Liver (tissue), 9 donors: Measurements from ENCODE around the gene MRPS16. TPM values are rescaled to one million over a fixed set of nuclear protein-coding genes. Genes with fewer than 3 reads are reported as not detected.

Experiments
- DNase-seq: peaks from one replicate; pipeline ENCODE4 v3.0.0-alpha.2; 2017; ENCODE audit warnings: low spot score
- H3K27ac ChIP-seq, 2 donors: one replicate each; pipeline ENCODE4 v1.7.0; 2013; ENCODE audit warnings: inconsistent platforms in 2 of 2, low read length in 2 of 2, control low read depth in 1 of 2, low read depth in 1 of 2, mild to moderate bottlenecking in 1 of 2
- H3K27me3 ChIP-seq, 4 donors: one replicate each; pipeline versions ENCODE4 v1.6.1 to v1.7.0; 2013; ENCODE audit warnings: low read length in 3 of 4, inconsistent platforms in 1 of 4, mild to moderate bottlenecking in 1 of 4, moderate library complexity in 1 of 4; ENCODE audit not compliant: control insufficient read depth in 4 of 4, insufficient read depth in 4 of 4
- H3K36me3 ChIP-seq, 4 donors: one replicate each; pipeline versions ENCODE4 v1.6.1 to v1.7.0; 2013; ENCODE audit warnings: low read length in 3 of 4, mild to moderate bottlenecking in 3 of 4, low read depth in 1 of 4, moderate library complexity in 1 of 4; ENCODE audit not compliant: control insufficient read depth in 4 of 4, insufficient read depth in 3 of 4
- H3K4me1 ChIP-seq, 4 donors: one replicate each; pipeline versions ENCODE4 v1.6.1 to v1.7.0; 2013; ENCODE audit warnings: low read length in 3 of 4, mild to moderate bottlenecking in 3 of 4, moderate library complexity in 1 of 4; ENCODE audit not compliant: control insufficient read depth in 4 of 4, insufficient read depth in 4 of 4
- H3K4me3 ChIP-seq, 3 donors: one replicate each; pipeline versions ENCODE4 v1.6.1 to v1.7.0; 2013; ENCODE audit warnings: low read length in 3 of 3, control low read depth in 1 of 3, low read depth in 1 of 3, mild to moderate bottlenecking in 1 of 3
- H3K9ac ChIP-seq, 2 donors: one replicate each; pipeline ENCODE4 v1.7.0; 2013; ENCODE audit warnings: low read length in 2 of 2, mild to moderate bottlenecking in 2 of 2, moderate library complexity in 2 of 2, control low read depth in 1 of 2, low read depth in 1 of 2
- H3K9me3 ChIP-seq, 4 donors: one replicate each; pipeline versions ENCODE4 v1.6.1 to v1.7.0; 2013; ENCODE audit warnings: low read length in 3 of 4; ENCODE audit not compliant: control insufficient read depth in 4 of 4
- ATF3 ChIP-seq: IDR thresholded peaks from 2 replicates; pipeline ENCODE4 v1.6.1; 2016; ENCODE audit warnings: antibody characterized with exemption
- CTCF ChIP-seq: fragments of 150-350 bp; IDR thresholded peaks from 2 replicates; pipeline ENCODE4 v1.5.1; 2017; ENCODE audit warnings: improper control_type of control experiment, low read depth, low read length; ENCODE audit not compliant: missing input control
- EGR1 ChIP-seq, 2 donors: IDR thresholded peaks; 2 replicates each; pipeline ENCODE4 v1.6.1; 2016 to 2018; ENCODE audit warnings: antibody characterized with exemption in 2 of 2, low read depth in 2 of 2
- FOXA1 ChIP-seq: IDR thresholded peaks from 2 replicates; pipeline ENCODE4 v1.6.1; 2016; ENCODE audit warnings: antibody characterized with exemption
- FOXA2 ChIP-seq: IDR thresholded peaks from 2 replicates; pipeline ENCODE4 v1.6.1; 2016; ENCODE audit warnings: antibody characterized with exemption
- GABPA ChIP-seq, 2 donors: IDR thresholded peaks in 1 of 2; conservative IDR thresholded peaks in 1 of 2; 2 replicates each; pipeline ENCODE4 v1.6.1; 2016; ENCODE audit warnings: antibody characterized with exemption in 2 of 2, mild to moderate bottlenecking in 1 of 2, moderate library complexity in 1 of 2
- HNF4A ChIP-seq, 2 donors: conservative IDR thresholded peaks; 2 replicates each; pipeline ENCODE4 v1.6.1; 2016; ENCODE audit warnings: antibody characterized with exemption in 2 of 2, mild to moderate bottlenecking in 2 of 2
- HNF4G ChIP-seq: IDR thresholded peaks from 2 replicates; pipeline ENCODE4 v1.6.1; 2016; ENCODE audit warnings: antibody characterized with exemption
- JUND ChIP-seq, 2 donors: IDR thresholded peaks; 2 replicates each; pipeline ENCODE4 v1.6.1; 2016; ENCODE audit warnings: antibody characterized with exemption in 2 of 2
- NR2F2 ChIP-seq: IDR thresholded peaks from 2 replicates; pipeline ENCODE4 v1.6.1; 2016; ENCODE audit warnings: antibody characterized with exemption
- RAD21 ChIP-seq, 2 donors: IDR thresholded peaks; 2 replicates each; pipeline ENCODE4 v1.6.1; 2016; ENCODE audit warnings: antibody characterized with exemption in 2 of 2, mild to moderate bottlenecking in 2 of 2
- REST ChIP-seq: IDR thresholded peaks from 2 replicates; pipeline ENCODE4 v1.6.1; 2016; ENCODE audit warnings: antibody characterized with exemption, mild to moderate bottlenecking
- RXRA ChIP-seq, 2 donors: IDR thresholded peaks; 2 replicates each; pipeline ENCODE4 v1.6.1; 2017 to 2018; ENCODE audit warnings: antibody characterized with exemption in 2 of 2, mild to moderate bottlenecking in 1 of 2
- SP1 ChIP-seq: IDR thresholded peaks from 2 replicates; pipeline ENCODE4 v1.6.1; 2018; ENCODE audit warnings: antibody characterized with exemption, mild to moderate bottlenecking
- TAF1 ChIP-seq: conservative IDR thresholded peaks from 2 replicates; pipeline ENCODE4 v1.6.1; 2016; ENCODE audit warnings: antibody characterized with exemption, mild to moderate bottlenecking
- YY1 ChIP-seq: IDR thresholded peaks from 2 replicates; pipeline ENCODE4 v1.6.1; 2016; ENCODE audit warnings: antibody characterized with exemption, mild to moderate bottlenecking
- ZBTB33 ChIP-seq: IDR thresholded peaks from 2 replicates; pipeline ENCODE4 v1.6.1; 2016; ENCODE audit warnings: antibody characterized with exemption
- WGBS: extraction: QIAGEN DNeasy Blood & Tissue Kit; methylation state at CpG from one replicate; pipeline ENCODE4 v1.1.7; 2013; 5-methylcytosine and 5-hydroxymethylcytosine counted together
- polyA plus RNA-seq, 2 donors: library from polyadenylated mRNA; stranded (reverse) in 1 of 2; unstranded in 1 of 2; fragments of 200-250 nt in 1 of 2; fragments of >200 nt in 1 of 2; fragmentation: Nextera tagmentation in 1 of 2; extraction: Ambion mirVana in 1 of 2; gene quantifications; one replicate each; pipeline versions ENCODE4 v1.2.1 to v1.2.3, GENCODE V29; 2013 to 2015
- total RNA-seq, 2 donors: library from RNA; depleted of rRNA; stranded (reverse); fragments of >200 nt; gene quantifications; one replicate each; pipeline ENCODE4 v1.2.3, GENCODE V29; 2014
- TF ChIP-seq, protein P1 (sequence below): IDR thresholded peaks from 2 replicates; pipeline ENCODE4 v1.6.1; 2016; ENCODE audit warnings: antibody characterized with exemption
- donor health status: healthy.
- donor health status: healthy.
- donor health status: healthy.
- donor health status: healthy.
- donor health status: healthy.

Gene MRPS16
- total RNA-seq (10 to 100 TPM; 34.2 to 39.5 TPM), polyA plus RNA-seq (10 to 100 TPM; 57.2 to 87.5 TPM)

DNA sequence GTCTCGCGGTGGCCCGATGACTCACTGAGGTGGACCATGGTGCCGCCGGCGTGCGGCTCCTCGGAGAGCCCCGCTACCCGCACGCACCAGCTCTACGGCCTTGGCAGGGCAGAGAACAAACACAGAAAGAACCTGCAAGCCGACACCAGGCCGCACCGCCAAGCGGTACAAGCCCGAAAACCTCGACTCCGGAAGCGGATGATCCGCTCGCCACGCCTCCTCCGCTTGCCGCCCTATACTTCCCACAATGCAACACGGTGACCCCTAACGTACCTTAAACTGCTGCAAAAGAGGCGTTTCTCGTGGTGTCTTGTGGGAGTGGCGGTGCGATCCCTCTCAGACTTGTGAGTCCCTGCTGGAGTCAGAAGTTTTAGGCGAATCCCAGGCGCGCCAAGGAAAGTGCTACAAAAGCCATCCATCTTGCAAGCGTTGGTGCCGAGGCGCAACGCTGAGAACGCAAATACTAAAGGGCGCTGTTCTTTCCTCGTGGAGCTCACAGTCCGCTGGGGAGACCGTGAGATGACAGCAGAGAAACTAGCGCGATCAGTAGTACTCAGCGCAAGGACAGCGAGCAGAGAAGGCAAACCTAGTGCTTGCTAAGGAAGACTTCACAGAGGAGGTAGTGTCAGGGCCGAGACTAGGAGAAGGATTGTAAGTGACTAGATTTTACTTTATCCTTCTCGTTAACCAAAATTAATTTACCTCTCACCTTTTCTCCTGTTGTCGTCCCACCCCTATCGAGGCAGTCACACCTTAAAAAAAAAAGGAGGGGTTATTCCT lies at the start of gene MRPS16:
MRPS16 (minus strand) TSS at position 200 of the 780 bp plus-strand sequence; CDS start at position 38, 162 bp downstream.
- Histone ChIP-seq H3K9ac (peak within 1 kb of the TSS; percentile 95 to 99), H3K4me3 (peak within 1 kb of the TSS; percentile 83 to 97 (median 94)), H3K4me1 (peaks cover 6 to 30% (median 26%) of the 10 kb centered on the region in 4 donors), H3K27ac (peak within 1 kb of the TSS; percentile 67 to 90), H3K9me3 (no peaks in the 10 kb centered on the region), H3K36me3 (peaks cover 3 to 7% (median 5%) of the 10 kb centered on the region in 4 donors), H3K27me3 (no peaks in the 10 kb centered on the region)
- TF ChIP-seq YY1 (peak; percentile 95), TAF1 (peak; percentile 69), HNF4A (conservative IDR thresholded peaks at IDR 0.05) (peak; percentile 59 to 81), GABPA (IDR thresholded peaks at IDR 0.05 in 1 of 2, conservative IDR thresholded peaks at IDR 0.05 in 1 of 2) (peak; percentile 49 to 94), HNF4G (peak; percentile 3), REST (peak; percentile 88), RXRA (IDR thresholded peaks at IDR 0.05) (peak; percentile 86 to 88), NR2F2 (peak; percentile 89), EGR1 (IDR thresholded peaks at IDR 0.05; ENCODE audit: low read depth in 2 of 2) (no peak), ZBTB33 (peak; percentile 97), JUND (IDR thresholded peaks at IDR 0.05) (peak; percentile 69 to 77), RAD21 (IDR thresholded peaks at IDR 0.05) (peak; percentile 29 to 55), CTCF (no peak), ATF3 (no peak), FOXA2 (peak; percentile 46), FOXA1 (peak; percentile 60), SP1 (peak; percentile 82)
- TF ChIP-seq, protein P1, sequence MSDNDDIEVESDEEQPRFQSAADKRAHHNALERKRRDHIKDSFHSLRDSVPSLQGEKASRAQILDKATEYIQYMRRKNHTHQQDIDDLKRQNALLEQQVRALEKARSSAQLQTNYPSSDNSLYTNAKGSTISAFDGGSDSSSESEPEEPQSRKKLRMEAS, result peak; percentile 98
- under 1% methylated on average over 51 of the region's 51 CpGs for WGBS
- peak; percentile 93 for DNase-seq
